NB4 (cell line): ENCODE results near the gene ENOX1.

Source experiments
- CTCF ChIP-seq: IDR thresholded peaks from one replicate; pipeline ENCODE4 v1.5.1; 2012; ENCODE audit warnings: low read depth, low read length
- MAX ChIP-seq: IDR thresholded peaks from 2 replicates; pipeline ENCODE4 v1.6.1; 2011; ENCODE audit warnings: low read depth, low read length
- POLR2A ChIP-seq: IDR thresholded peaks from 2 replicates; pipeline ENCODE4 v1.6.1; 2011; ENCODE audit warnings: mild to moderate bottlenecking; ENCODE audit not compliant: insufficient read length; ENCODE audit errors: extremely low read depth

- TF ChIP-seq POLR2A (no peak), CTCF (no peak), MAX (no peak)
These were observed 410.8 kb downstream of the ENOX1 start for GRCh38 chr13:43375797-43376465.
